Frontal cortex (tissue), 4 donors: Measurements from ENCODE around the gene BBS5. TPM values are rescaled to one million over a fixed set of nuclear protein-coding genes. Genes with fewer than 3 reads are reported as not detected.
"Not testable (repeated sequence)": the region's sequence is repeated elsewhere in the genome, so short reads cannot be mapped to it uniquely, and the experiment has no call there.

ENCODE experiments used
- DNase-seq, 2 donors: peaks; one replicate each; pipeline ENCODE4 v3.0.0; 2012; ENCODE audit warnings: low spot score in 2 of 2
- FAIRE-seq: peaks from 2 replicates; lab custom pipeline; 2012; peaks lifted over from hg19 to GRCh38; lab: Jason Lieb, UNC
- total RNA-seq: library from RNA; depleted of rRNA; stranded (reverse); fragments of >200 nt; gene quantifications from one replicate; pipeline ENCODE4 v1.2.3, GENCODE V29; 2014
- donor health status: control.
- donor health status: control.
- donor health status: control.

BBS5 gene
- total RNA-seq, 1 donor from 2014 or later = 12.6 TPM

- FAIRE-seq (no peak), DNase-seq (no peak)
Measured at GRCh38 chr2:169480079-169480465, 778 bp downstream of the BBS5 start.

DNA sequence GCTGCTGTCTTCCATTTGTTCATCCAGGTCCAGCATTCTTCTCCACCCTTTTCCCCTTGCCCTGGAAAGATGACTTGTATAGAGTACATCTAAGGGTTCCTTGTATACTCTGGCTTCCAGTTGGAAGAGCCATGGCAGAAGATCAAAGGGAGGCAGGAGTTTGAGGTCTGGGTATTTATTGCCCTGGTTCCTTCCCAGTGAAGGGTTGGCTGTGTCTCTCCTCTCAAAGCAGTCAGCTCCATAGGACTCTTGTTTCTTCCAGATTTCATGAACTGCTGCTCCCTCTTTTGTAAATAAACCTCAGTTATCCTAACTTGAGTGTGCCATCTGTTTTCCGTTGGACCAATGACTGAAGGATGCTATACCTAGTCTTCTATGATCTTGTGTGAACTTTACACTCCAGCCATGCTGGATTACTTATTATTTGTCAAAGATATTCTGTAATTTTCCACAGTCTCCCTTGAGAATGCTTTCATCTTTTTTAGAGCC is 6.4 kb downstream of the BBS5 start:
- DNase-seq (no peak), FAIRE-seq (no peak)

- FAIRE-seq = no peak
- no peak for DNase-seq
Measured at GRCh38 chr2:169486487-169486886, 7.2 kb downstream of the BBS5 start.

- FAIRE-seq = no peak
- no peak for DNase-seq
Measured at GRCh38 chr2:169490834-169491233, 11.5 kb downstream of the BBS5 start.

- DNase-seq (no peak), FAIRE-seq (no peak)
Measured at GRCh38 chr2:169491378-169491777, 12.1 kb downstream of the BBS5 start.

DNA sequence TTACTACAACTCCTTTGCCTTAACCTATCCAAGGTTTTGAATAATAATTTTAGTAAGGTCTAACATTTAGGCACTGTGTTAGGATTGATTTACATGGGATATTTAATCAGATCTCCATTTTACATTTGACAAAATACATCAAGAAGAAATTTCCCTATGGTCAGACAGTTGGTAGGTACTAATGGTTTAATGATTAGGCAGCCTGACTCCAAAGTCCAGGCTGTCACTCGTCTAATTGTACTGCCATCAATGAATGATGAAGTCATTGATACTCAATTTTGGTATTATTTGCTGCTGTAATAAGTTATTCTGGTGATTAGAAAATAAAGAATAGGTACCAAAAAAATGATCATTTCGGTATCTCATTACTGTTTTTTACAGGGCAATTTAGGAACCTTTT is 14.1 kb downstream of the BBS5 start:
- DNase-seq (no peak), FAIRE-seq (no peak)

DNA sequence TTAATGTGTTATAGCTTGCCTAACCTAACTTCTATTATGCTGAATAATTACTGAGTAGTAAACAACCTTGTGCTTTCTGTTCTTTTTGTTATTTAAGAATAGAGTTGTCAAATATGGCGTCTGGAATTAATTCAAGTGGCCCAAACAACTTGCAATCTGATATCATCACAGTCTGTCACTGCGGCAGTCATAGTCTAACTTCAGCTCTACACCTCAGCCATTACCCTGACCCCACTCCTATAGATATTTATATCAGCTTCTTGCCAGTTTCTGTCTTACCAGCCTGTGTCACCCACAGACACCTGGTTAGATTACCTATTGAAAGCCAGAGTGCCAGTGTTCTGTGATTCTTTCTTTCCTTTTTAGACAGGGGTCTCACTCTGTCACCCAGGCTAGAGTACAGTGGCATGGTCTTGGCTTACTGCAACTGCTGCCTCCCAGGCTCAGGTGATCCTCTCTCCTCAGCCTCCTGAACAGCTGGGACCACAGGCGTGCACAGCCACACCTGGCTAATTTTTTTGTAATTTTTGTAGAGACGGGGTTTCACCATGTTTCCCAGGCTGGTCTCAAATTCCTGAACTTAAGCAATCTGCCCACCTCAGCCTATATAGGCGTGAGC is 16.1 kb downstream of the BBS5 start:
- DNase-seq (no peak), FAIRE-seq (no peak)

DNA sequence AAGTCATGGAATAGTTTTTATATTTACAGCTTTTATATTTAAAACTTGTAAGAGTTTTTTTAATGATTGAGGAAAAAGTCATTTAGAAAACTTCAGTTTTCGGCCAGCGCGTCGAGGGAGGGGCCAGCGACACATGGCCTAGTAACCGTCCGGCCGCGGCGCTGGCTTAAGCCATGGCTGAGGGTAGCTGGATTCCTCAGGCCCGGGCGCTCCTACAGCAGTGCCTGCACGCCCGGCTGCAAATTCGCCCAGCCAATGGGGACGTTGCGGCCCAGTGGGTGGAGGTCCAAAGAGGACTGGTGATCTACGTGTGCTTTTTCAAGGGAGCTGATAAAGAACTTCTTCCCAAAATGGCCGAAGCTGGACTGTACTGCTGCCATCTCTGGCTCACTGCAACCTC is 25.4 kb downstream of the BBS5 start:
- no peak for FAIRE-seq

DNA sequence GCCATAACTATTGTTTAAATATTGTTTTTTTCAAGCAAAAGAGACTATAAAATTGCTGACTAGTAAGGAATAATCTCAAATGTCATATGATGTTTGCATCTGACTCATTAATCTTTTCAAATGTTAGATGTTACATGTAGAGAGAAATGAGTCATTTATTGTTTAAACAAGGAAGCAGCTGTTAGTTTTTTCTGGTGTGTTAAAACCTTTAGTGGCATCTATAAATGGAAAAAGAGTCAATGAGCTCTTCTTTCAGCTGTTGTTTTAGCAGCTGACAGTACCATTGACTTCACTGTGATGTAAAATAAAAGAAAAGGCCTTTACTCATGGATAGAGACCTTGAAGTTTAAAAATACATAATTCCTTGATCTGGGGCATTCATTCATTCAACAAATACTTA is 28.4 kb downstream of the BBS5 start:
- DNase-seq (peak in 1 of 2 donors; percentile 26), FAIRE-seq (no peak)

More for the DNA sequence above, 25.4 kb downstream of the BBS5 start:
- DNase-seq = no peak

GRCh38 chr2:169509298-169509885 is 30.1 kb downstream of the BBS5 start, which contains the start of gene KLHL41:
Gene KLHL41, plus strand, starts transcription at chr2:169509702. Its CDS starts 77 bp downstream, at chr2:169509779.
- FAIRE-seq = no peak

DNA sequence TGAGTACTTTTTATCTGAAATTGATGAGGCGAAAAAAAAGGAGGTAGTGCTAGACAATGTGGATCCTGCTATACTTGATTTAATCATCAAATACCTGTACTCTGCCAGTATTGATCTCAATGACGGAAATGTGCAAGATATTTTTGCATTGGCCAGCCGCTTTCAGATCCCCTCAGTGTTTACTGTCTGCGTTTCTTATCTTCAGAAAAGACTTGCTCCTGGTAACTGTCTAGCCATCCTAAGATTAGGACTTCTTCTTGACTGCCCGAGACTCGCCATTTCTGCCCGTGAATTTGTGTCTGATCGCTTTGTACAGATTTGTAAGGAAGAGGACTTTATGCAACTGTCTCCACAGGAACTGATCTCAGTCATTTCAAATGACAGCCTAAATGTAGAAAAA is 30.7 kb downstream of the BBS5 start:
- no peak for FAIRE-seq

More at GRCh38 chr2:169509298-169509885, 30.1 kb downstream of the BBS5 start, which contains the start of gene KLHL41:
- DNase-seq = no peak

DNA sequence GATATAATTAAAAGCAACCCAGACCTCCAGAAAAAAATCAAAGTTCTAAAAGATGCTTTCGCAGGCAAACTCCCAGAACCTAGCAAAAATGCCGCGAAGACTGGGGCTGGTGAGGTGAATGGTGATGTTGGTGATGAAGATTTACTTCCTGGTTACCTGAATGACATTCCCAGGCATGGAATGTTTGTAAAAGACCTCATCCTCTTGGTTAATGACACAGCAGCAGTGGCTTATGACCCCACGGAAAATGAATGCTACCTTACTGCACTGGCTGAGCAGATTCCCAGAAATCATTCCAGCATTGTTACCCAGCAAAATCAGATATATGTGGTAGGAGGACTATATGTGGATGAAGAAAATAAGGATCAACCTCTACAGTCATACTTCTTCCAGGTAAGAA is 31.2 kb downstream of the BBS5 start:
- DNase-seq (no peak), FAIRE-seq (no peak)

More for the DNA sequence above, 30.7 kb downstream of the BBS5 start:
- no peak for DNase-seq

- FAIRE-seq (no peak), DNase-seq (no peak)
Measured at GRCh38 chr2:169511818-169512217, 32.5 kb downstream of the BBS5 start.

DNA sequence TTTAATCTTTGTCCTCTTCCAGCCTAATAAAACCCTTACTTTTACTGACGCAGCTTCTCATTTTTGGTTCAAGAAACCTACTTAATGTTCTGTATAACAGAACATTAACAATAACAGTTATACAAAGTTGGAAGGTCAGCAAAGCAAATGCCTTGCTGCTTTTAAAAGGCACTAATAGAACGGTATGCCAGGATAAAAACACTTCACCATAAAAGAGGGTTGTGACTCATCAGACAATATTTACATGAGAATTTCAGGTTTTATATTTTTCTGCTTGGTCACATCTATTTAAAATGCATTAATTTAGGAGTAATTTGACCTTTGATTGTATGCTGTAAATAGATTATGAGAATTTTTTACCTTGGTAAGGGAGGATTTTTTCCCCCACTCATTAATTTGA is 33.2 kb downstream of the BBS5 start:
- FAIRE-seq = no peak
- DNase-seq = no peak

DNA sequence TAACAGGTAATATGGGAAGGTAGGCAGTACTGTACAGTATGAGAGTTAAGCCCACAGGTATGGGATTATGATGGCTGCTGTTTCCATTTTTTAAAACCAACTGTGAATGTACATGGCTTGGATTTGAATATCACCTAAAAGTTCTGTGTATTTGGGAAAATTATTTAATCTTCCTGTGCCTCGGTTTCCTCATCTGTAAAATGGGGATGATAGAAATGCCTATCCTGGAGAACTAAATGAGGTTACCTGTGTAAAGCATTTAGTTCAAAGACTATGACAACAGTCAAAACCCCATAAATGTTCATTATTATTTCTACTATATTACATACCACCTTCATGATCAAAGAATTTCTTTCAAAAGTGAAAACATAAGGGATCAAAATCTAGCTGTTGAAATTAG is 33.8 kb downstream of the BBS5 start:
- DNase-seq (no peak), FAIRE-seq (no peak)

- DNase-seq = no peak
- FAIRE-seq = no peak
Measured at GRCh38 chr2:169513926-169514325, 34.6 kb downstream of the BBS5 start.

DNA sequence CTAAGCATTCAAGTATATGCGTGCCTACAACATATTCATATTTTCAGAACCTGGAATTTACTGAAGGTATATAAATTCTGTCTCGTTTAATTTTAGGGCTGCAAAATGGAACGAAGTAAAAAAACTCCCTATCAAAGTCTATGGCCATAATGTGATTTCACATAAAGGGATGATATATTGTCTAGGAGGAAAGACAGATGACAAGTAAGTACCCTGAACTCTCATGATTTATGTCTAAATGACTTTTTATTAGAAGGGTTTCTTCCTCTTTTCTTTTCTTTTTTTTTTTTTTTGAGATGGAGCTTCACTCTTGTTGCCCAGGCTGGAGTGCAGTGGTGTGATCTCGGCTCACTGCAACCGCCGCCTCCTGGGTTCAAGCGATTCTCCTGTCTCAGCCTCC is 35.5 kb downstream of the BBS5 start:
- FAIRE-seq, DNase-seq: not testable (repeated sequence)

- not testable (repeated sequence) for FAIRE-seq, DNase-seq
Measured at GRCh38 chr2:169516488-169516995, 37.2 kb downstream of the BBS5 start.

- FAIRE-seq = no peak
- no peak for DNase-seq
Measured at GRCh38 chr2:169520896-169521295, 41.6 kb downstream of the BBS5 start.

- DNase-seq (no peak), FAIRE-seq (no peak)
Measured at GRCh38 chr2:169523681-169524080, 44.4 kb downstream of the BBS5 start.

DNA sequence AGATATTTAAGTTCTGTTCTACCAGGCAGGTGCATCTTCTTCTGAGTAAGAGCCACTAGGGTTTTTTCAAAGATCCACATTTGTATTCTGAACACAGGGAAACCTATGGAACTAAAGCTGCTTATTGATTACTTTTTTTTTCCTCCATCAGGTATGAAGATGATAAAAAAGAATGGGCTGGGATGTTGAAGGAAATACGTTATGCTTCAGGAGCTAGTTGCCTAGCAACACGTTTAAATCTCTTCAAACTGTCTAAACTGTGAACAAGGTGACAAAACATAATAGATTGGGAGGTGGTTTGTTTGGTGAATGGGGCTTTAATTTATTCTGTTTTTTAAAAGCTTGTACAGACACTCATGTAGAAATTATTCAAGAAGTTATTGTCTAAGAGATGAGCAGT is 46.1 kb downstream of the BBS5 start:
- FAIRE-seq = no peak
- DNase-seq = no peak
